Activated CD8-positive, alpha-beta memory T cell treated with anti-CD3 and anti-CD28 coated beads for 36 hours (primary cell): Measurements from ENCODE around the gene ANO8. TPM values are rescaled to one million over a fixed set of nuclear protein-coding genes. Genes with fewer than 3 reads are reported as not detected.

Source experiments
- CTCF ChIA-PET: fragments of 350-600 bp; sonication (Branson Sonifier 250); formaldehyde crosslinking; loops from one replicate; lab custom pipeline; 2021; ENCODE audit warnings: antibody characterized with exemption; lab: Charles Lee
- POLR2A ChIA-PET: fragments of 350-600 bp; sonication (Branson Sonifier 250); formaldehyde crosslinking; loops from one replicate; lab custom pipeline; 2021; ENCODE audit warnings: antibody characterized with exemption; lab: Charles Lee
- total RNA-seq, 2 experiments: library from RNA; stranded (reverse); gene quantifications; one replicate each; pipeline ENCODE4 v1.2.3, GENCODE V29; 2021

The ANO8 gene, protein sequence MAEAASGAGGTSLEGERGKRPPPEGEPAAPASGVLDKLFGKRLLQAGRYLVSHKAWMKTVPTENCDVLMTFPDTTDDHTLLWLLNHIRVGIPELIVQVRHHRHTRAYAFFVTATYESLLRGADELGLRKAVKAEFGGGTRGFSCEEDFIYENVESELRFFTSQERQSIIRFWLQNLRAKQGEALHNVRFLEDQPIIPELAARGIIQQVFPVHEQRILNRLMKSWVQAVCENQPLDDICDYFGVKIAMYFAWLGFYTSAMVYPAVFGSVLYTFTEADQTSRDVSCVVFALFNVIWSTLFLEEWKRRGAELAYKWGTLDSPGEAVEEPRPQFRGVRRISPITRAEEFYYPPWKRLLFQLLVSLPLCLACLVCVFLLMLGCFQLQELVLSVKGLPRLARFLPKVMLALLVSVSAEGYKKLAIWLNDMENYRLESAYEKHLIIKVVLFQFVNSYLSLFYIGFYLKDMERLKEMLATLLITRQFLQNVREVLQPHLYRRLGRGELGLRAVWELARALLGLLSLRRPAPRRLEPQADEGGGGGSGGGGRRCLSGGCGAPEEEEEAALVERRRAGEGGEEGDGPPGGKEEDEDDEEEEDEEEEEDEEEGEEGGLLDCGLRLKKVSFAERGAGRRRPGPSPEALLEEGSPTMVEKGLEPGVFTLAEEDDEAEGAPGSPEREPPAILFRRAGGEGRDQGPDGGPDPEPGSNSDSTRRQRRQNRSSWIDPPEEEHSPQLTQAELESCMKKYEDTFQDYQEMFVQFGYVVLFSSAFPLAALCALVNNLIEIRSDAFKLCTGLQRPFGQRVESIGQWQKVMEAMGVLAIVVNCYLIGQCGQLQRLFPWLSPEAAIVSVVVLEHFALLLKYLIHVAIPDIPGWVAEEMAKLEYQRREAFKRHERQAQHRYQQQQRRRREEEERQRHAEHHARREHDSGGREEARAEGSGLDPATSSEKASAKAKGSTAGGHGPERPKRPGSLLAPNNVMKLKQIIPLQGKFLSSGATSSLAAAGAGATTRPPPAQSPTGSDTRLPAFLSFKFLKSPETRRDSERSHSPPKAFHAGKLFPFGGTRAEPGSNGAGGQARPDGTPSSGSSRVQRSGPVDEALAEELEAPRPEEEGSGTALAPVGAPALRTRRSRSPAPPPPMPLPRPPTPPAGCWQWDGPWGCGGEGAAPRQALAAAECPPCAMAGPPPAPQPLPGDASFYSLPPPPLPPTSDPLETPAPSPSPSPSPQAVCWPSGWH
- 1 to 10 TPM; 3.2 TPM for total RNA-seq

DNA sequence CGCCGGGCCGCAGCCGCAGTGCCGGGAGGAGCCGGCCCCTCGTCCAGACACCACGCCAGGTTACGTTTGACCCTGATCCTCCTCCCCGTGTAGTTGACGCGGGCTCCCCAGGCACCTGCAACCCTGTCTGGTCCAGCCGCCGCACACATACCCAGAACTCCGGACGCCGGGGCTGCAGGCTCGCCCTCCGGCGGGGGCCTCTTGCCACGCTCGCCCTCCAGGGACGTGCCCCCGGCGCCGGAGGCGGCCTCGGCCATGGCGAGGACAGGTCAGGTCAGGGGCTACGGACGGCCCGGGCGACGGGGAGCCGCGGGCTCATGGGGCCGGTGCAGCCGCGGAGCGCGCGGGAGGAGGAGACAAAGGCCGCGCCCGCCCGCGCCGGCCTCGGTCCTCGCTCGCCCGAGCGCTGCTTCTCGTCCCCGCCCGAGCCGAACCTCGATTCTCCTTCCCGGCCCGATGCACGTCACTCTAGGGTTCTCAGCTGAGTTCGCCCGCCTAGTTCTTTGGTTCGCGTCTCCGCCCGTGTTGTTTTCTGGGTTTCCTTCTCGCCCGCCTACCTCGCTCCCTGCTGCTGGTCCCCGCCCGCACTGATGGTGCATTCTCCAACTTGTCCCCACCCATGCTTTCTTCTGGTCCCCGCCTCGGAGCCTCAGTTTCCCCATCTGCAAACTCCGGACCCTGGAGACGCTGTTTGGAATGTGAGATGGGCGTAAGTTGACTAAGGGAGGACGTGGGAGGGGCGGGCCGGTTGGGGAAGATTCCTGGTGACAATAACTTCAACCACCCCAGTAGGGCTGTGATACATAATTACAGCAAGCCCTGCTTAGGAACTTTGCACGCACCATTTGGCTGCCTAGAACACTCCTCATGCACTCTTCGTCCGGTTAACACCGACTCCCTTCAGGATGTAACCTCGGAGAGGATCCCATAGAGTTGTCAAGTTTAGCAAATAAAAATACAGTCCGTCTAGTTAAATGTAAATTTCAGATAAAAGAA, at the start of gene ANO8:
ANO8 (minus strand) TSS at position 442 of the 996 bp plus-strand sequence; CDS start at position 257, 185 bp downstream.
- ChIA-PET POLR2A (interaction anchor here (0.5 to 1.4 kb wide), 5 partner anchors 23 to 84 kb away, joined by 3 to 4 read pairs (median 3); partner anchors contain the start of genes BABAM1 and DDA1), CTCF (interaction anchor here (0.7 to 1.5 kb wide), 5 partner anchors 11 to 42 kb away, joined by 3 to 5 read pairs (median 3); partner anchors contain the start of genes DDA1 and MRPL34)

DNA sequence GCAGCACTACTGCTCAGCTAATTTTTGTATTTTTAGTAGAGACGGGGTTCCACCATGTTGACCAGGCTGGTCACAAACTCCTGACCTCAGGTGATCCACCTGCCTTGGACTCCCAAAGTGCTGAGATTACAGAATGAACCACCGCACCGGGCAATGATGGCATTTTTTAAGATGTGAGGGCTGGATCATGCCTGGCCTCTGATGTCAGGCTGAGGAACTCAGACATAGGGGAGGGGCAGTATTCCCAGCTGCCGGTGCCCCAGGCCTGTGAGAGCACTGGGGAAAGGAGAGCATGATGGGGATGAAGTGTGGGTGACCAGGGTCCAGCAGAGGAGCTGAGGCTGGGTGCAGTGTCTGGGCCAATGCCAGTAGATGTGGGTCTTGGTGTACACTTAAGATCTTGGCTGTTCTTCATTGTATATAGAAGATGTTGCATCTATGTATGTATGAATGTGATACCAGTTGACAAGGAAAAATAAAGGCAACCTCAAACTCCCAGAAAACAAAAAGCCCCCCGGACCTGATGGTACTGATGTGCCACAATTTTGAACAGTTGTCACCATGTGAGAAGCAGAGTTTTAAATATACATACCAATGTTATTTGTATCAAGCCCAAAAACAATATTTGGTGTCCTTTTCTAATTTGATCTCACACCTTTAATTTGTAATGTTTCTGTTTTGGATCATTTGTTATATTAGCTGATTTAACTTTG, 45.9 kb upstream of the ANO8 start:
- ChIA-PET CTCF (interaction anchor here (0.5 to 0.7 kb wide), 2 partner anchors 463 to 489 kb away, joined by 3 read pairs; no protein-coding TSS in a partner anchor), POLR2A (no interaction called here)

DNA sequence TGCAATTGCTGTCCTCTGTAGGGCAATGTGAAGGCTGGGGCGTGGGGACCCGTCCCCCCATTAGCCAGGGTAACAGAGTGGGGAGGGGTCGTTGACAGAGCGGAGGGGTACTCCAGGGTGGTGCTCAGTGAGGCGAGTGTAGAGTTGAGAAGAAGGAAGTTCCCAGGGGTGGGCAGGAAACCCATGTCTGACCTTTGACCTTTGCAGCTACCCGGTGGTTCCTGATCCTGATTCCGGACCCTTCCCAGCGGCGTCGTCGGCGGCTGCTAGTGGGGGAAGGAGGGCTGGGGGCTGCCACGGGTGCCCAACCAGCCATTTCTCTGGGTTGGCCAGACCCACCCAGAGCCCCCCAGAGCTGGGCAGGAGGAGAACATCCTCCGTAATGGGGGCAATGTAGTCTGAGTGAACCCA, 44.6 kb upstream of the ANO8 start:
- POLR2A ChIA-PET = no interaction called here
- CTCF ChIA-PET = interaction anchor here (0.8 kb wide), 1 partner anchor 194 kb away, joined by 6 read pairs; no protein-coding TSS in a partner anchor

DNA sequence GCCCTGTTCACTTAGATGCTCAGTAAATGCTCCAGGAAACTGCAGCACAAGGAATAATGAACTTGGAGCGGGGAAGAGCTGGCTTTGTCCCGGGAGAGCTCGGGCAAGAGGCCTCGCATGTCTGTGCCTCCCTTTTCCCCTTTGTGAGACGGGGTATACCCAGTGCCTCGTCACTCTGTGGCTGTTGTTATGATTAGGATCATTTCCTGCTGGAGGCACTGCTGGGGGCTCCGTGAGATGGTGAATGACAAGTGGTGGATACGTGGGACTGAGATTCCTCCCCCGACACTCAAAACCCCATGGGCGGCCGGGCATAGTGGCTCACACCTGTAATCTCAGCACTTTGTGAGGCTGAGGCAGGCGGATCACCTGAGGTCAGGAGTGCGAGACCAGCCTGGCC, 43.6 kb upstream of the ANO8 start:
- ChIA-PET POLR2A (no interaction called here), CTCF (no interaction called here)

DNA sequence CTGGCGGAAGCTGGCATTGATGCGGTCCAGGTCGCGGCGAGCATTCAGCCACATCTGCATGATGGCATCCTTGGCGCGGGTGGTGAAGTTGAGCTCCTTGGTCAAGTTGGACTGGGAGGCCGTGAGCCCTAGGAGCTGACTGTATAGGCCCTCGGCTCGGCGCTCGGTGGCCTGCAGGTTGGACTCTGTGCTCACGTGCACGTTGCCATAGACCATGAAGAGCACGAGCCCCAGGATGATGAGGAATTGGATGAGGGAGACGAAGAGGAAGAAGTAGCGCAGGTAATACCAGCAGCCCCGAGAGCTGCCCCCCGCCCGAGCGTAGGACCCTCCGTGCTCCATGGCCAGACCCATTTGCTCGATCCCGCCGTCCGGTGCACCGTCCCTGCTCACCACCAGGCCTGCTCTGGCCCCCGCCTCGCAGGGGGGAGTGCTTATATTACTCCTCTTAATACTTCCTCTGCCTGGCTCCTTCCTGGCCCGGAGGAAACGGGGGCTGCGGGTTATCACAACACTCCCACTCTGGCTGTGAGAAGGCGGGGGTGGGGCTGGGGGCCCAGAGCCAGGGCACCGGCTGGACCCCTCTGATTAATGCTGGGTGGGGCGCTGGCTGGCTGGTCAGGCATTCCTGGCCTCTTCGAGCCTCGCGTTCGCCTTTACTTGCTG, 42.4 kb upstream of the ANO8 start, which contains the start of gene PLVAP:
PLVAP (minus strand) TSS at position 408 of the 666 bp plus-strand sequence; CDS start at position 354, 54 bp downstream.
- CTCF ChIA-PET = interaction anchor here (1.5 kb wide), 1 partner anchor 9 kb away, joined by 5 read pairs; no protein-coding TSS in a partner anchor
- POLR2A ChIA-PET = no interaction called here

DNA sequence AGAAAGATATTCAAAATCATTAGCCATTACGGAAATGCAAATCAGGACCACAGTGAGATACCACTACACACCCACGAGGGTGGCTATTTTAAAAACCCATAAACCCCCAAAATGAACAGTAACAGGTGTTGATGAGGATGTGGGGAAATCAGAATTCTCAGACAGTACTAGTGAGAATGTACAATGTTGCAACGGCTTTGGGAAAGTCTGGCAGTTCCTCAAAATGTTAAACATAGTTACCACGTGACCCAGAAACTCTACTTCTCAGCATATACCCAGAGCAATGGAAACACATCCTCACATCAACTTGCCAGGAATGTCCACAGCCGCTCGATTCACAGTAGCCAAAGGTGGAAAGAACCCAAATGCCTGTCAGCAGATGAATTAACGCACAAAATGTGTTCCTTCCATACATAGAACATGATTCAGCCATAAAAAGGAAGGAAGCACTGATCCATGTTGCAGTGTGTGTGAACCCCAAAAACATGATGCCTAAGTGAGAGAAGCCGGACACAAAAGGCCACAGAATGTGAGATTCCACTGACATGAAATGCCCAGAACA, 35.5 kb upstream of the ANO8 start:
- ChIA-PET POLR2A (no interaction called here), CTCF (no interaction called here)

DNA sequence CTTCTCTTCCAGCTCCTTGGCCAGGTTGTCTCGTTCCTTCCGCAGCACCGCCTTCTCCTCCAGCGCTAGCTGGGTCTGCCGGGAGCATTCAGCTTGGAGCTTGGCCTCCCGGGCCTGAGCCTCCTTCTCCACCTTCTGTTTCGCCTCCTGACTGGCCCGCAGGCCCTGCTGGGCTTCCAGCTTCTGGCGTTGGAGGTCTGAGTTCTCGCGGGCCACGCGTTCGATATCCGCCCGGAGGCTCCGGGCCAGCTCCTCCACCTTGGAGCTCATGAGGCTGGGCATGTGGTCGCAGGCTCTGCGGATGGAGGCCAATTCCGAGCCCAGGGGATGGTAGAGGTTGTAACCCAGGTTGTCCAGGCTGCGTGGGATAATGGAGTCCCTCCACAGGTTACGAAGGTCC, 30.7 kb upstream of the ANO8 start:
- ChIA-PET CTCF (interaction anchor here (2.0 kb wide), 1 partner anchor 21 kb away, joined by 7 read pairs; no protein-coding TSS in a partner anchor), POLR2A (no interaction called here)

DNA sequence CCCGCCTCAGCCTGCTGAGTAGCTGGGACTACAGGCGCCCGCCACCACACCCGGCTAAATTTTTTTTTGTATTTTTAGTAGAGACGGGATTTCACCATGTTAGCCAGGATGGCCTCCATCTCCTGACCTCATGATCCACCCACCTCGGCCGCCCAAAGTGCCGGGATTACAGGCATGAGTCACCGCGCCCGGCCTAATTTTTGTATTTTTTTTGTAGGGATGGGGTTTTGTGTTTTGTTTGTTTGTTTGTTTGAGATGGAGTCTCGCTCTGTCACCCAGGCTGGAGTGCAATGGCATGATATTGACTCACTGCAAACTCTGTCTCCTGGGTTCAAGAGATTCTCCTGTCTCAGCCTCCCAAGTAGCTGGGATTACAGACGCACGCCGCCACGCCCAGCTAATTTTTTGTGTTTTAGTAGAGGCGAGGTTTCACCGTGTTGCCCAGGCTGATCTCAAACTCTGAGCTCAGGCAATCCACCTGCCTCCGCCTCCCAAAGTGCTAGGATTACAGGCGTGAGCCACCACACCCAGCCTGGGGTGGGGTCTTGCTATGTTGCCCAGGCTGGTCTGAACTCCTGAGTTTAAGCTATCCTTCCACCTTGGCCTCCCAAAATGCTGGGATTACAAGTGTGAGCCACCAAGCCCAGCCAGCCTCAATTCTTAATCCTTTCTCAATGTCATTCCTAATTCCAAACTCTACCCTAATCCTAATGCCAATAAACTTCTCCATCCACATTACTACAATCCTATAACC, 29.4 kb upstream of the ANO8 start:
- POLR2A ChIA-PET = interaction anchor here (0.6 to 0.7 kb wide), 2 partner anchors 19 to 495 kb away, joined by 3 to 4 read pairs; no protein-coding TSS in a partner anchor
- CTCF ChIA-PET = interaction anchor here (0.7 kb wide), 2 partner anchors 311 to 587 kb away, joined by 3 to 5 read pairs; no protein-coding TSS in a partner anchor

DNA sequence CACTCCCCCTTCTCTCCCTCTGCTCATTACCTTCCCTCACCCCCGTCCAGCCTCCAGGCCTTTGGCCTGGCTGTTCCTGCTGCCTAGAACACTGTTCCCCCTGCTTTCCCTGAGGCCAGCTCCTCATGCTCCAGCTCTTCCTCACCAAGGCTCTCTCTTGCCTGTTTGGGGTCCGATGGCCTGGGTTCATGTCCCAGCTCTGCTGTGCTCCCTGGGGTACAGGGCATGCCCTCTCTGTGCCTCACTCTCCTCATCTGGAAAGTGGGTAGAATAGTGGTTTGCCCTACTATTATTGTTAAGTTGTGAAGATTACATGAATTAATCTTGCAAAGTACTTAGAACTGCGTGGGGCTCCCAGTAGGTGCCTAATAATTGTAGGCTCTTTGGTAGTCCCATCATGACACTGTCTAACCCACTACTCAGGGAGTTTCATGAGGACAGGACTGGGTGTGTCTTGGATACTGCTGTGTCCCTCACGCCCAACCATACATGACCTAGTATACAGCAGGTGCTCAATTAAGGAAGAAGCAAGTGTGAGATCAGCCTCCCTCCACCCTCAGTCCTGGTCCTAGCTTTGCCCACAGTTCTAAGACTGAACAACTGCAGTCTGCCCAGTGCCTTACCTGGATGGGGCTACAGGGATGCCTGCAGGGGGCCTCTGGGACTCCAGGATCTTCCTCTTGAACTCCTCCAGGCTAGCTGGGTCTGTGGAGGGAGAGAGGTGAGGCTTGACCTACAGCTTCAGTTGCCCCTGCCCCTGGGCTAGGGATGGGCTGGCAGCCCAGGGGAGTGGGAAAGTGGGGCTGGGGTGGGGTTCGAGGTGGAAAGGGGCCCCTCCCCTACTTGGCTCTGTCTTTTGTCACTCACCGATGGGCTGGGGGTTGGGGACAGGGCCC, 25.5 kb upstream of the ANO8 start:
- ChIA-PET CTCF (no interaction called here), POLR2A (no interaction called here)

DNA sequence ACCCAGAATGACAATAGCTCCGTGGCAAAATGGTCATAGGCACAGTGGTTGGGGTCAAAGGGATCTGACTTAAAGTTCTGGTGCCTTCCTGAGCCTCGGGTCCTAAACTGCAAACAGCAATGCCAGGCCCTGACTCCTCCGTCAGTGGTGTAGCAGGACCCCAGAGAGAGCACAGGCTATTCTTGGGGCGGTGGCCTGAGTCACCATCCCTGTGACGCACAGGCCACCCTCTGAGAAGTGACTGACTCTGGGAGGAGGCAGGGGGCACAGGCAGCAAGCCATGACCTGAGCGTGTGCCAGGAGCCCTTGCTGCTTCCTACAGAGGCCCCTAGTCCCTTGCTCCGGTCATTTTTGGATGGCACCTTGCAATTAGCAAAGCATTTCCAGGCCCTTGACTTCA, 23.7 kb upstream of the ANO8 start:
- ChIA-PET CTCF (no interaction called here), POLR2A (no interaction called here)

DNA sequence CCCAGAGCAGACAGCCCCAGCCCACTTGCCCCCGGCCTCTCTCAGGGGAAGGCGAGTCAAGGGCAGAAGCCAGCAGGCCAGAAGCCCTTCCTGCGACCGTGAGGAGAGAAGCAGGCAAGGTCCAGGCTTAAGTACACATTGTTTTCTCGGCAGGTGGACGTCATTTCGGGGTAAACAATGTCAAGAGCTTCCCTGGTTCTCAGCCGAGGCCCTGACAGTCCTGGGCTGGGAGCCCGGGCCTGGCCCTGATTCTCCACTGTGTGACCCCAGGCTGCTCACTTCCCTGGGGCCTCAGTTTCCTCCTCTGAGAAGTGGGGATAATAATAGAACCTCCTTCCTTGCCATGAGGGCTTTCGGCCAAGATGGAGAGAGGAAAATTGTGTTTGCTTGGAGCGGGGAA, 23.1 kb upstream of the ANO8 start:
- POLR2A ChIA-PET = no interaction called here
- CTCF ChIA-PET = interaction anchor here (0.6 kb wide), 1 partner anchor 1609 kb away, joined by 3 read pairs; no protein-coding TSS in a partner anchor

DNA sequence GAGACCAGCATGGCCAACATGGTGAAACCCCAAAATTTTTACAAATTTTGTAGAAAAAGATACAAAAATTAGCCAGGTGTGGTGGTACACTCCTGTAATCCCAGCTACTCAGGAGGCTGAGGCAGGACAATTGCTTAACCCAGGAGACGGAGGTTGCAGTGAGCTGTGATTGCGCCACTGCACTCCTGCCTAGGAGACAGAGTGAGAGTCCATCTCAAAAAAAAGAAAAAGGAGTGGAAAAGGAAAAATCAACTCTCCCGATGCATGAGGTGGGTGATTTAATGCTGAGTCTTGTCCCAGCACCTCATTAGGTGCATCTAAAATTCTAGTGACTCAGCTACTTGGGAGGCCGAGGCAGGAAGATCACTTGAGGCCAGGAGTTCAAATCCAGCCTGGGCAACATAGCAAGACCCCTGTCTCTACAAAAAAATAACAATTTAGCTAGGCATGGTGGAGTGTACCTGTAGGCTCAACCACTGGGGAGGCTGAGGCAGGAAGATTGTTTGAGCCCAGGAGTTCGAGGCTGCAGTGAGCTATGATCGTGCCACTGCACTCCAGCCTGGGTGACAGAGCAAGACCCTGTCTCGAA, 22.5 kb upstream of the ANO8 start:
- ChIA-PET CTCF (no interaction called here), POLR2A (no interaction called here)

DNA sequence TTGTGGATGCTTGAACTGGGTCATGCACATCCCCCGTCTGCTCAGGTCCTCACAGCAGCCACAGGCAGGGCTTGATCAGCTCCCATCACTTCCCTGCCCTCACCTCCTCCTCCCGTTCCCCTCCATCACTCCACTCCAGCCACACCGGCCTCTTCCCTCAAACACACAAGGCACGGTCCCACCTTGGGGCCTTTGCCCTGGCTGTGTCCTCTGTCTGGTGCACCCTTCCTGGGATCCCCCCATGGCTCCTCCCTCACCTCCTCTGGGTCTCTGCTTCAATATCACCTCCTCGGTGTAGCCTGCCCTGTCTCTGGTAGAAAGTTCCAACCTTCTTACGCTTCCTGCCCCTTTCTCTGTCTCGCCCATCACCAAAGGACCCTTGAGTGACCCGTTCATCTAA, 18.7 kb upstream of the ANO8 start:
- CTCF ChIA-PET = no interaction called here
- POLR2A ChIA-PET = no interaction called here

DNA sequence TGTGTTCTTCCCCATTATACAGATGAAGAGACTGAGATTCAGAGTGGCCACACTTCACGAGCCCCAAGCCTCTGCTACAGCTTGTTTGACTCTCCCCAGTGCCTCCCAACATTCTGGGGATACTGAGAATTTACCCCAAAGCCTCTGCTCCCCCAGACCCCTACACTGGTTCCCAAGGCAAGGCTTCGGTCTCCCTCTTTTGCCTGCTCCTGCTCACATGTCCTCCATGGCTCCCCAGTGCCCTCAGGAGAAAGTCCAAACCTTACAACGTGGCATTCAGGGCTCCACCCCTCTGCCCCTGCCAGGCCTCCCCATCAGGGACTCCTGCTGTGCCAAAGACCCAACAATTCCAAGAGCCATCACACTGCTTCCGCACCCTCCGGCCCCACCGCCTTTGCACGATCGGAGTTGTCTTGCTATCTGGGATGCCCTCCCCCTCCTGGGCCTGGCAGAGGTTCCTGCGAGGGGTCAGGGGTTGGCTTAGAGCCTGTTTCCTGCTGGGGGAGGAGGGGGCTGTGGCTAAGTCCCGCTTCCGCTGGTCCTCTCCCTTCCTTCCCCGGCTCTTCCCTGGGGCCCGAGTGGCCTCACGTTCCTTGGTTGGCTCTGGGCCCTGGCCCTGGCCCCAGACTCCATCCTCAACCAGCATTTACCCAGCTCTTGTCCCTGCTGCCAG, 18.1 kb upstream of the ANO8 start:
- ChIA-PET CTCF (no interaction called here), POLR2A (no interaction called here)
